Measurements from ENCODE around the gene PTPMT1.

Gene PTPMT1

GRCh38 chr11:47607380-47607779 lies 42.0 kb downstream of the PTPMT1 start:
- DNase-seq (ENCODE audit: low spot score): no peak

GRCh38 chr11:47609675-47610074 lies 44.3 kb downstream of the PTPMT1 start:
- no peak for DNase-seq (ENCODE audit: low spot score)

GRCh38 chr11:47611348-47611794 lies 46.0 kb downstream of the PTPMT1 start:
- DNase-seq (ENCODE audit: low spot score): no peak

GRCh38 chr11:47615249-47615648 lies 49.9 kb downstream of the PTPMT1 start:
- no peak for DNase-seq (ENCODE audit: low spot score)

- peak; percentile 38 for DNase-seq (ENCODE audit: low spot score)
Observed at GRCh38 chr11:47616726-47617416, 51.5 kb downstream of the PTPMT1 start.

- no peak for DNase-seq (ENCODE audit: low spot score)
Observed at GRCh38 chr11:47617417-47617809, 52.0 kb downstream of the PTPMT1 start.

- DNase-seq (ENCODE audit: low spot score): no peak
Observed at GRCh38 chr11:47620836-47621378, 55.5 kb downstream of the PTPMT1 start.
